Skin of body (tissue), 2 donors: ENCODE results near the gene BRD2. TPM values are rescaled to one million over a fixed set of nuclear protein-coding genes. Genes with fewer than 3 reads are reported as not detected.

Experiments
- DNase-seq: peaks from one replicate; lab custom pipeline; 2025; lab: John Stamatoyannopoulos, UW
- total RNA-seq: library from RNA; depleted of rRNA; stranded (reverse); fragments of >200 nt; gene quantifications from one replicate; pipeline ENCODE4 v1.2.3, GENCODE V29; 2014

The BRD2 gene
- total RNA-seq, 1 donor from 2014 or later: 86.3 TPM

- no peak for DNase-seq
Observed at GRCh38 chr6:32971242-32971580, 2.8 kb downstream of the BRD2 start.

DNA sequence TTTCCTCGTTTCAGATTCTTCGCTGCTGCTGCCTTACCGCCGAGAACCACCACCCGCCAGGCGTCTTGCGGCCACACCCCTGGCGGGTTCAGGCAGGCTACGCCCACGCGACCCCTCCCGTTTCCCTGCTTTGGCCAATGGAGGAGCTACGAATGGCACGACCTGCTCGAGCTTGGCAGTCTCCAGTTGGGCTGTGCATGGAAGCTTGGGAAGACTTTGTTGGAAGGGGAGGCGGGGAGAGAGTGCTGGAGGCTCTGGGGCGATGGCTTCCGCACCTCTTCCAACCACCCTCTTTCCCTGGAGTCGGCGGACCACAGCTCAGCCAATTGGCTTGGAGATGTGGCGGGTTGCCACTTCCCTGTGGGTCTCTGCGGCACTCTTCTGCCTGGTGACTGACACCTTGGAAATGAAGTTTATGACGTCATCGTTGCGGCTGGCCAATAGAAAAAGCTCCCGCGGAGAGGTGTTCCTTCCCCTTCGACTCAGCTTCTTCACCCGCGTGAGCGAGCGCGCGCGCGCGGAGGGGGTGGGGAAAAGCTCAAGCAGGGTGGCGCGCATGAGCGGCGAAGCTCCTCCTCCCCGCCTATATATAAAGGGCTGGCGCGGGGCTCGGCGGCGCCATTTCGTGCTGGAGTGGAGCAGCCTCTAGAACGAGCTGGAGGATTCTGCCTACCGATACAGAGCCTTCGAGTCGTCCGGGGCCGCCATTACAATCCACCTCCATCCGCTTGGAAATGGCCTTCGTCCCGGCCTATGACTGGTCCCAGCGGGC, 3.4 kb downstream of the BRD2 start:
- DNase-seq: peak; percentile 100

- DNase-seq: no peak
Observed at GRCh38 chr6:32972353-32973143, 4.2 kb downstream of the BRD2 start.

DNA sequence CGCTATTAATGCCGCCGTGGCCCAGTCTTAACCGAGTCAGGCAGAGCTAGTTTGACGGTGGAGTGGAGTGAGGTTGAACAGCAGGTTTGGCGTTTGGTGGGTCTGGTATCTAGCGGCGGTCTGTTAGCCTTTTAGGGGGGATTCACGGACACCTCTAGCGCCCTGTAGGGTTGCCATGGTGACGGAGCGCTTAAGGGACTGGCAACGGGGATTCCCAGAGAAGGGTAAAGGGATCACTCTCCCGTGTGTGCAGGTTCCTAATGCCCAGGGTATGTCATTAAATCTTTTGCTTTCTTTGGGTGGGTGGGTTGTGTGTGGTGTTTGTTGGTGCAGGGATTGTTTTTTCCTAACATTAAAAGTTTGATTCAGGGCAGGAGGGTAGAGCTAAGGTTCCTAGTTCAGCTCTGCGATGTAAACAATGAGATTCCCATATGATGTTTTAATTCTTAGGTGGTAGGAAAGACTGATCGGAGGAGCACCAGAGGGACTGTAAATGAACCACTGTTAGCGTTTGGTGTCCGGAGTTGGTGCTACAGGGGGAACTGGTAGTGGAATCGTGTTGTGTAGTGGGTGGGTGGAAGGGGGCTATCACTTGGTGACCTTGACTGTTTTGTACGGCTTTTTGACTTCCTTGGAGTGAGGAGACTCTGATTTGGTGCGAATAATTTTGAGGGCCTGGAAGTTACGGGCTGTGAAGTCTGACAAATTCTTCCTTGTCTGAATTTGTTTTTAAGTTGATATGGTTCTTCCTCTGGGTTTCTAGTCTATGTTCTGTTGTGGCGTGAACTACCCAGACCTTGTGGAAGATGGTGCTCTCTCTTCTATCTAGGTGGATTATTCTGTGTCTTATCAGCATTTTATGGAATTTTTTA, 5.0 kb downstream of the BRD2 start:
- DNase-seq: peak; percentile 30

DNA sequence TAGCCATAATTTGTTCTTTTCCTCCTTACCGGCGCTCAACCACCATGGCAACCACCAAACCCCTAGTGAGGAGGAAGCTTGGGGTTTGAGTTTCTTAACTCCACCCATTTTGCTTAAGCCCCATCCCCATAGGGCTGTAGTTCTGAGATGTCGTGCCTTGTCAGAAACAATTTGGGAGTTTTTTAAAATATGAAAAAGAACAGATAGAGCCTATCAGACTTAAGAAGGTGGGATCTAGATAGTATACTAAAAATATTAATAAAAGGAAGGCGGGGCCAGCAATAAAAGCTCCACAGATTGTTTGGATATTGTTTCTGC, 5.6 kb downstream of the BRD2 start:
- no peak for DNase-seq

DNA sequence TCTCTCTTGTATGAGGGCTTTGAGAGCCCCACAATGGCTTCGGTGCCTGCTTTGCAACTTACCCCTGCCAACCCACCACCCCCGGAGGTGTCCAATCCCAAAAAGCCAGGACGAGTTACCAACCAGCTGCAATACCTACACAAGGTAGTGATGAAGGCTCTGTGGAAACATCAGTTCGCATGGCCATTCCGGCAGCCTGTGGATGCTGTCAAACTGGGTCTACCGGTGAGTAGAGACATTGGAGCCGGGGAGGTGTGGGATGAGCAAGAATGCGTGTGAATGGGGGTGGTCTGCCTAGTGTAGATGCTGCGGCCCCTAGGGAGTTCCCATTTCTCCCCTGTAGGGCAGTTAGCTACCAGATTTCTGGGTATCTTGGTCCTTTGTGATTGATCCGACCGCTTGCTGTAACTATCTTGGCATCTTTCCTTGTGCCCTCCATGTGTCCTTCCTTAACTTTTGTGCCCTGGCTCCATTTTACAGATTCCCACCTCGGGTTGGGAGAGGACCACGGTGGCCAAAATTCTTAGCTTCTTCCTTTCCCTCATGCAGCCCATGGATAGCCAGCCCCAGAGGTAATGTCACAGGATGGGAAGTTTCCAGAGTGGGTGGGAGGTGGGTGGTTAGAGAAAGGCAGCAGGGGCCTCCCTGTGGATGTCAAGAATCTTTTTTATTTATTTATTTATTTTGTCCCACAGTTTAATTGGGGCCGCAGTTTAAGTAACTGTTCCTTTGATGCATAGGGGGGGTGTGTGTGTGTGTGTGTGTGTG, 6.3 kb downstream of the BRD2 start:
- no peak for DNase-seq

DNA sequence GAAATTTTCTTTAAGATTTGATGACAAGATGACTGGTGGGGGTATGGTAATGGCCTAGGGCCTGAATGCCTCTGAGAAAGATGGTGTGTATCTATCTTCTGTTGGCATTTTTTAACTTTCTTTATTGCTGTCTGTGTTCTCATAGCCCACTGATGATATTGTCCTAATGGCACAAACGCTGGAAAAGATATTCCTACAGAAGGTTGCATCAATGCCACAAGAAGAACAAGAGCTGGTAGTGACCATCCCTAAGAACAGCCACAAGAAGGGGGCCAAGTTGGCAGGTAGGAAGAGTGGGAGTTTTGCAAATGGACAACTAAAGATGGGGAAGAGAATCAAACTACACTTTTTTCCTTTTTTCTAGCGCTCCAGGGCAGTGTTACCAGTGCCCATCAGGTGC, 7.5 kb downstream of the BRD2 start:
- DNase-seq: no peak

DNA sequence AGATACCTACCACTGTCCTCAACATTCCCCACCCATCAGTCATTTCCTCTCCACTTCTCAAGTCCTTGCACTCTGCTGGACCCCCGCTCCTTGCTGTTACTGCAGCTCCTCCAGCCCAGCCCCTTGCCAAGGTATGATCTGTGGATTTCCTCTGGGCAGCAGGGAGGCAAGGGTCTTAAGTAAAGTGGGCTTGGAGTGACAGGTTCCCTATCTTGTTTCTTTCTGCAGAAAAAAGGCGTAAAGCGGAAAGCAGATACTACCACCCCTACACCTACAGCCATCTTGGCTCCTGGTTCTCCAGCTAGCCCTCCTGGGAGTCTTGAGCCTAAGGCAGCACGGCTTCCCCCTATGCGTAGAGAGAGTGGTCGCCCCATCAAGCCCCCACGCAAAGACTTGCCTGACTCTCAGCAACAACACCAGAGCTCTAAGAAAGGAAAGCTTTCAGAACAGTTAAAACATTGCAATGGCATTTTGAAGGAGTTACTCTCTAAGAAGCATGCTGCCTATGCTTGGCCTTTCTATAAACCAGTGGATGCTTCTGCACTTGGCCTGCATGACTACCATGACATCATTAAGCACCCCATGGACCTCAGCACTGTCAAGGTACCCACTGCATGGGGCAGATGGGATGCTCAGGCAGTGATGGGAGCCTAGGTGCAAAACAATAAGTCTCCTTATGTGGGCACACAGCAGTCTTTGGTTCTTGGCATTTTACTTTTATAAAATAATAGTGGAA, 8.1 kb downstream of the BRD2 start:
- no peak for DNase-seq

DNA sequence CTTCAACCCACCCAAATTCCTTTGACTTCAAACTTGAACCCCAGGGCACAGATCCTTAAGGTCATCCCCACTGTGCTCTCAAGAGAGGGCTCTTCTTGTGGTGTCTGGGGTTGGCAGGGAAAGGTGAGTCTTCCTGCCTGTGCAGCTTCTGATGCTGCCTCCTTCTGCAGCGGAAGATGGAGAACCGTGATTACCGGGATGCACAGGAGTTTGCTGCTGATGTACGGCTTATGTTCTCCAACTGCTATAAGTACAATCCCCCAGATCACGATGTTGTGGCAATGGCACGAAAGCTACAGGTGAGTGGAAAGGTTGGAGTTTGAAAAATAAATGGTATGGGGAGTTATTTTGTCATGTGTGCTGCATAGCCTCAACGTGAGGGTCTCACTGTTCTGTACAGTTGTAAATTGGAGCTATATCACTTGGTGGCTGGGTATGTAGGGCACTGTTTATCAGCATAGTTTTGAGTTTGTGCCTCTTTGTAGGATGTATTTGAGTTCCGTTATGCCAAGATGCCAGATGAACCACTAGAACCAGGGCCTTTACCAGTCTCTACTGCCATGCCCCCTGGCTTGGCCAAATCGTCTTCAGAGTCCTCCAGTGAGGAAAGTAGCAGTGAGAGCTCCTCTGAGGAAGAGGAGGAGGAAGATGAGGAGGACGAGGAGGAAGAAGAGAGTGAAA, 9.0 kb downstream of the BRD2 start:
- DNase-seq: no peak

DNA sequence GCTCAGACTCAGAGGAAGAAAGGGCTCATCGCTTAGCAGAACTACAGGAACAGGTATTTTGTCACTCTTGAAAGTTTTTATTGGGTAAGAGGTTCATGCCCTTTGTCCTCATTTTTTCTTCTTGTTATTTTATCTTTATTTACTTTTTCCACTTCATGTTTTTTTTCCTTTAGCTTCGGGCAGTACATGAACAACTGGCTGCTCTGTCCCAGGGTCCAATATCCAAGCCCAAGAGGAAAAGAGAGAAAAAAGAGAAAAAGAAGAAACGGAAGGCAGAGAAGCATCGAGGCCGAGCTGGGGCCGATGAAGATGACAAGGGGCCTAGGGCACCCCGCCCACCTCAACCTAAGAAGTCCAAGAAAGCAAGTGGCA, 9.5 kb downstream of the BRD2 start:
- no peak for DNase-seq

GRCh38 chr6:32979720-32980487, 11.5 kb downstream of the BRD2 start:
- DNase-seq: no peak

DNA sequence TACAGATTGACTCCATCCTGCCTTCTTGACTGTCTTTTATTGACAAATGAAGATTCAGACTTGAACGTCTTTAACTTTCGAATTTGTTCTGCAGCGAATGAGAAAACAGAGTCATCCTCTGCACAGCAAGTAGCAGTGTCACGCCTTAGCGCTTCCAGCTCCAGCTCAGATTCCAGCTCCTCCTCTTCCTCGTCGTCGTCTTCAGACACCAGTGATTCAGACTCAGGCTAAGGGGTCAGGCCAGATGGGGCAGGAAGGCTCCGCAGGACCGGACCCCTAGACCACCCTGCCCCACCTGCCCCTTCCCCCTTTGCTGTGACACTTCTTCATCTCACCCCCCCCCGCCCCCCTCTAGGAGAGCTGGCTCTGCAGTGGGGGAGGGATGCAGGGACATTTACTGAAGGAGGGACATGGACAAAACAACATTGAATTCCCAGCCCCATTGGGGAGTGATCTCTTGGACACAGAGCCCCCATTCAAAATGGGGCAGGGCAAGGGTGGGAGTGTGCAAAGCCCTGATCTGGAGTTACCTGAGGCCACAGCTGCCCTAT, 12.2 kb downstream of the BRD2 start:
- DNase-seq: no peak

GRCh38 chr6:32982084-32982701, 13.8 kb downstream of the BRD2 start:
- no peak for DNase-seq

DNA sequence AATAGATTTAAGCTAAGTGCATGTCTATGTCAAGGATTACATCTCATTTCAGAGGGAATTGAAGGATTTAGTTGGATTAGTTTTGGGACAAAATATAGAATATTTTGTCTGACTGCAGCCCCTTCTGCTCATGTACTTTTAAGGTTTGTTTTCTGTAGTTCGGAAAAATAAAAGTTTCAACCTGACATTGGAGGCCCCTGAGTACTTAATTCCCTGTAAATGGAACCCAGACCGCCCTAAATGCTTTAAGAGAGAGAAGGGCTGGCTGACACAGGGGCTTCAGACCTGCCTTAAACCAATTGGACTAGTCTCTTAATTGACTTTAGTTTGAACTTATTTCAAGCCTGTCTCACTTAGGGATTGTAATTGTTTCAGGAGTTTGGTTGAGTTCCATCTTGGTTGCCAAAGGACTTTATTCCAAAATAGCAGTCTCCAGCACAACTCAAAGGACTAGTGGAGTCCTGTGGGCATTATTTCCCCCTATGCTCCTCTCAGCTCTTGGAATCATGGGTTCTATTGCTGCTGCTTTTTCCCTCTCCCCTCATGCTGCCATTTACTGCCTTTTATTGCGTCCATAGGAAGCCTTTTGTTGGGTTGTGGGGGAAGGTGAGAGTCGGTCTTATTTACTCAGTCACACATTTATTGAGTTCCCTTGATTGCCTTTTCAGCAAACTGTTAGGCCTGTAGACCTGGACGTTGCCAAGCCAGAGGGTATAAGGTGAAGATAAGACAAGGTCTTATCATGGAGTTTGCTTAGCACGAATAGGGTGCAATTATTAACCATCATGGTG, 14.5 kb downstream of the BRD2 start:
- DNase-seq: no peak

- DNase-seq: no peak
Observed at GRCh38 chr6:32983493-32983848, 15.1 kb downstream of the BRD2 start.

DNA sequence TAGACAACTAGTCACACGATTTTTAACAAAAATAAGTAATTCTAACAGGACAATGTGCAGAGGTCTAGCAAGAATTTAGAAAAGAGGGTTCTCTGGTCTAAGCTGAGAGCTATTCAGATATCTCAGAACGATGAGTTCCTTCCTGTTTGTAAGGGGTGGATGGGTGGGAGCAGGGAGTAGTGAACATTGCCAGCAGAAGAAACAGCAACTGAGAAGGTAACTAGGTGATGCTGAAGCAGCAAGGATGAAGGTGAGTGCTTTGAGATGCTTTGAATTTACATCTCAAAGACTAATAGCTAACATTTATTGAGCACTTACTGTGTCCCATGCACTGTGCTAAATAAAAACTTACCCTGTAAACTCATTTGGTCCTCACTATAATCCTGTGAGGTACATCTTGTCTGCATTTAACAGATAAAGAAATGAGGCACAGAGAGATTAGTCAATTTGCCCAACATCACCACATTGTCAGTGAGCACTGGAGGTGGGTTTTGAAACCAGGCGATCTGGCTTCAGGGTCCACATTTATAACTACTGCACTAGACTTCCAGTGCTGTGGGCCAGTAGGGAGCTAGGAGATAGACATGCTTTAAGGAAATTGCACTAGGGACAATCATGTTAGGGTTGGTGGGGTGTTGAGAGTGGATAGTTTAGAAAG, 15.7 kb downstream of the BRD2 start:
- DNase-seq: no peak

DNA sequence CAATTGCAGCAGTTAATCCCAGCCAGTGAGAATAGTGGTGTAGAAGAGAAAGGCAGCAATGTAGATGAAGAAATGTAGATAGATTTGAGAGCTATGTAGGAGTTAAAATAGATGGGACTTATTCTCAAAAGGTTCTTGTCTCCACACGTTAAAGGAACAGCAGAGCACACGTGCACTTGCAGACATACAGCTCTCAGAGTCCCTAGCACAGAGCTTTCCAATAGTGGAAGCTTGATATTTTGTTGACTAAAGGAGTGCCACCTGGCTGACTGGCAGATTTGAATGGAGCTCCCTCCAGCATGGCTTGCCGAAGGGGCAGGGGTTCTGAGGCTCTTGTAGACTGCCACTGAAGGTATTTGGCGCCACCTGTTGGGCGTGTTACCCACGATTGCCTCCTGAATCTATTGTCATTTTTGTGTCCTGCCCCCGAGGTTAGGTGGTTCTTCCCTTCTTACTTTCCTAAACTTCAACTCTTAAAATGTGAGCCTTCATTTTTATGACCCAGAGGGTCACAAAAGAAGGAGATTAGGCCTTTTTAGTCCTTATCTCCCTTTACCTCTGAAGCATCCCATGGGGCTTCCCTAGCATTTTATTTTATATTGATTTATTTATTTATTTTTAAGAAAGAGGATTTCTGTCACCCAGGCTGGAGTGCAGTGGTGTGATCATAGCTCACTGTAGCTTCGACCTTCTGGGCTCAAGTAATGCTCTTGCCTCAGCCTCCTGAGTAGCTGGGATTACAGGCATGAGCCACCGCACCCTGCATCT, 16.4 kb downstream of the BRD2 start:
- peak; percentile 40 for DNase-seq
